ENCODE measurements around the gene TRNP1.
A peak's percentile ranks its signal among the peaks of the same experiment; 100 is the strongest.

TRNP1 gene

DNA sequence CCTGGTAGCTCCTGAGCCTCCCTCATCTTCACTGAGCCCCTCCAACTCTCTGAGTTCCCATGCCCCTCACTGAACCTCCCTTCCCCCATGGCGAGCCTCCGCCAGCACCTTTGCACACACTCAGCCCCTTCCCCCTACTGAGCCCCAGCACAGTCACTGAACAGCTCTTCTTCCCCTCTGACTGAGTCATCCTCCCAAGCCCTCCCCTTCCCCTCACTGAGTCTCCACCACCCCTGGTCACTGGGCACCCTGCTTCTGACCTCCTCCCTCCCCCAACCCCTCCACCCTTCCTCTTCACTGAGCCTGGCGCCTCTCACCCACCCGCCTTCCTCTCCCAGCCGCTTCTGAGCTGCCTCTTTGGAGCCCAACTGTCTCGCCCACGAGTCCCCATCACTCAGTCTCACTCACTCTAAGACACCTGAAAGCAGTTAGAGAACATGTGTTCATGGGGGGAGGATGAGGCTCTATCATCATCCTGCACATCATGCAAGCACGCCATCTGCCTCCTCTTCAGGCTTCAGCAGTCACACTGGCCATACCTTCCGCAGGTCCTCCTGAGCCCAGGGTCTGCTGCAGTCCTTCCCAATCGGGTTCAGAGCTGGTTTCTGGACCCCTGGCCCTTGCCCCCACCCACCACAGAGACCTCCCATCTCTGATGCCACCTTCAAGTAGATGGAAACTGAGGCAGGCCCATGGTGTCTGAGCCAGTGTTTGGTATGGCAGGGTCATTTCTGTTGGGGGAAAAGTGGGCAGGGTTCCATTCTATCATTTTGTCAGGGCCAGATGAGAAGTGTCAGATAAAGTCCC, 2.0 kb upstream of the TRNP1 start:
- Histone ChIP-seq H3K4me1 (ENCODE audit: control insufficient read depth, insufficient read depth, low read length, poor library complexity, severe bottlenecking) (peaks cover 10% of the 10 kb centered on the region), H3K9me3 (ENCODE audit: control insufficient read depth, low read length) (no peaks in the 10 kb centered on the region), H3K36me3 (ENCODE audit: control insufficient read depth, insufficient read depth, low read length) (no peaks in the 10 kb centered on the region), H3K27me3 (replicated peaks; ENCODE audit: control insufficient read depth, insufficient read depth, low read length, poor library complexity, severe bottlenecking) (peaks cover 18% of the 10 kb centered on the region), H3K27ac (ENCODE audit: insufficient read depth, low read length, poor library complexity, severe bottlenecking) (no peak overlapping the region), H3K4me3 (ENCODE audit: insufficient read depth, low read depth, low read length, poor library complexity, severe bottlenecking) (no peak overlapping the region)
- no peak for DNase-seq

DNA sequence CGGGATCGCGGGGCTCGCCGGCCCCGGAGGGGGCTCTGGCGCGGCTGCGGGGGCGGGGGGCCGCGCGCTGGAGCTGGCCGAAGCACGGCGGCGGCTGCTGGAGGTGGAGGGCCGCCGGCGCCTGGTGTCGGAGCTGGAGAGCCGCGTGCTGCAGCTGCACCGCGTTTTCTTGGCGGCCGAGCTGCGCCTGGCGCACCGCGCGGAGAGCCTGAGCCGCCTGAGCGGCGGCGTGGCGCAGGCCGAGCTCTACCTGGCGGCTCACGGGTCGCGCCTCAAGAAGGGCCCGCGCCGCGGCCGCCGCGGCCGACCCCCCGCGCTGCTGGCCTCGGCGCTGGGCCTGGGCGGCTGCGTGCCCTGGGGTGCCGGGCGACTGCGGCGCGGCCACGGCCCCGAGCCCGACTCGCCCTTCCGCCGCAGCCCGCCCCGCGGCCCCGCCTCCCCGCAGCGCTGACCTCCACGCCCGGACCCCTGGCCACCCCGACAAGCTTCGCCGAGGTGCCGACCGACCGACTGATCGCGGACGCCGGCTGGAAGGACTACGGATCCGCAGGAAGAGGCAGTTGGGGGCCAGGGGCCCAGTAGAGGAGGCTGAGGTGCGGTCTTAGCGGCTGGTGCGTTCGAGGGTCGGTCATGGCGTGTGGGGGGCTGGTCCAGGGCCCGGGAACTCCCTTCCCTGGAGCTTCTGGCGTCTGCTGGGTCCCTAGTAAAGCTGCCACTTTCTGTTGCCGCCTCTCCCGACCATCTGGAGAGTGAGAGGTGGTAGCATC, 711 bp downstream of the TRNP1 start:
- peak overlapping the region; percentile 57 for H3K4me3 ChIP-seq (ENCODE audit: insufficient read depth, low read depth, low read length, poor library complexity, severe bottlenecking)
- H3K9me3 ChIP-seq (ENCODE audit: control insufficient read depth, low read length), result no peaks in the 10 kb centered on the region
- H3K27me3 ChIP-seq (replicated peaks; ENCODE audit: control insufficient read depth, insufficient read depth, low read length, poor library complexity, severe bottlenecking), result peaks cover 23% of the 10 kb centered on the region
- no peaks in the 10 kb centered on the region for H3K36me3 ChIP-seq (ENCODE audit: control insufficient read depth, insufficient read depth, low read length)
- no peak for DNase-seq
- no peak overlapping the region for H3K27ac ChIP-seq (ENCODE audit: insufficient read depth, low read length, poor library complexity, severe bottlenecking)
- H3K4me1 ChIP-seq (ENCODE audit: control insufficient read depth, insufficient read depth, low read length, poor library complexity, severe bottlenecking), result peaks cover 15% of the 10 kb centered on the region

- H3K27ac ChIP-seq (ENCODE audit: insufficient read depth, low read length, poor library complexity, severe bottlenecking), result no peak overlapping the region
Observed at GRCh38 chr1:26994787-26995517, 1.5 kb downstream of the TRNP1 start.

DNA sequence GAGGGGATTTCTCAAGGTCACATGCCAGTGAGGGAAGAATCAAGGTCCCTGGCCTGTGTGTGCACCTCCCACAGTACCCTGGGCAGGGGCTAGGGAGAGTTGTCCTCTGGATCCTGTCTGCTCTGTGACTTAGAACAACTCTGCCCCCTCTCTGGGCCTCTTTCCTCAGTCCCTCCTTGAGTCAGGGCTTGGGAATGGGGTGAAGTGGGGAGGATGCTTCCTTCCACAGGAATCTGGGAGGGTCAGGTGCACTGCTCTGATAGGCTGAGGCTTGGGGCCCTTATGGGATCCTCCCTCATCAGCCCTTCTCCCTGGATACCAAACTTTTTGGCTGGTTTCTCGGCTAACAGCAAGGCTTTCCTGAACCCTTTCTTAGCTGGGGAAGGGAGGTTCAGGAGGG, 2.5 kb downstream of the TRNP1 start:
- H3K27me3 ChIP-seq (replicated peaks; ENCODE audit: control insufficient read depth, insufficient read depth, low read length, poor library complexity, severe bottlenecking), result peaks cover 23% of the 10 kb centered on the region
- no peak for DNase-seq
- no peak overlapping the region for H3K4me3 ChIP-seq (ENCODE audit: insufficient read depth, low read depth, low read length, poor library complexity, severe bottlenecking)
- H3K27ac ChIP-seq (ENCODE audit: insufficient read depth, low read length, poor library complexity, severe bottlenecking), result no peak overlapping the region
- H3K36me3 ChIP-seq (ENCODE audit: control insufficient read depth, insufficient read depth, low read length), result no peaks in the 10 kb centered on the region
- H3K9me3 ChIP-seq (ENCODE audit: control insufficient read depth, low read length), result no peaks in the 10 kb centered on the region
- H3K4me1 ChIP-seq (ENCODE audit: control insufficient read depth, insufficient read depth, low read length, poor library complexity, severe bottlenecking), result peaks cover 15% of the 10 kb centered on the region

More at GRCh38 chr1:26994787-26995517, 1.5 kb downstream of the TRNP1 start:
- Histone ChIP-seq H3K4me1 (ENCODE audit: control insufficient read depth, insufficient read depth, low read length, poor library complexity, severe bottlenecking) (peaks cover 15% of the 10 kb centered on the region), H3K9me3 (ENCODE audit: control insufficient read depth, low read length) (no peaks in the 10 kb centered on the region), H3K36me3 (ENCODE audit: control insufficient read depth, insufficient read depth, low read length) (no peaks in the 10 kb centered on the region), H3K27me3 (replicated peaks; ENCODE audit: control insufficient read depth, insufficient read depth, low read length, poor library complexity, severe bottlenecking) (peaks cover 23% of the 10 kb centered on the region), H3K4me3 (ENCODE audit: insufficient read depth, low read depth, low read length, poor library complexity, severe bottlenecking) (no peak overlapping the region)
- DNase-seq, result no peak

DNA sequence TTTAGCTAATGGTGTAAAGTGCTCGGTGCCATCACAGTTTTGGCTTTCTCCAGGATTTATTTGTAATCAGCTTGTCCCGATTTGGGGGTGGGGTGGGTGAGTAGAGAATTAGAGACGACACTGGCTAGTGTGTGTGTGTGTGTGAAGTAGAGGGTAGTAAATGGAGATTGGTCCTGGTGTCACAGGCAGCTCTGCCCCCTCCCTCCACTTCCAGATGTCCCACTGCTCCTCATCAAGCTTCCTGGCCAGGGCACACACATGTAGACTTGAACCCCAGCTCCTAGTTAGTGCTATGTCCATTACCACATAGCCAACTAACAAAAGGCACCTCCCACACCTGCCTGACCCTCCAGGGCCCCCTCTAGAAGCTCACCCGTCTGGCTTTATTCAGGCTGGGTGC, 3.2 kb downstream of the TRNP1 start:
- Histone ChIP-seq H3K9me3 (ENCODE audit: control insufficient read depth, low read length) (no peaks in the 10 kb centered on the region), H3K27me3 (replicated peaks; ENCODE audit: control insufficient read depth, insufficient read depth, low read length, poor library complexity, severe bottlenecking) (peaks cover 23% of the 10 kb centered on the region), H3K4me3 (ENCODE audit: insufficient read depth, low read depth, low read length, poor library complexity, severe bottlenecking) (no peak overlapping the region), H3K36me3 (ENCODE audit: control insufficient read depth, insufficient read depth, low read length) (no peaks in the 10 kb centered on the region), H3K4me1 (ENCODE audit: control insufficient read depth, insufficient read depth, low read length, poor library complexity, severe bottlenecking) (peaks cover 15% of the 10 kb centered on the region), H3K27ac (ENCODE audit: insufficient read depth, low read length, poor library complexity, severe bottlenecking) (no peak overlapping the region)
- no peak for DNase-seq

- Histone ChIP-seq H3K27ac (ENCODE audit: insufficient read depth, low read length, poor library complexity, severe bottlenecking) (no peak overlapping the region), H3K36me3 (ENCODE audit: control insufficient read depth, insufficient read depth, low read length) (no peaks in the 10 kb centered on the region), H3K27me3 (replicated peaks; ENCODE audit: control insufficient read depth, insufficient read depth, low read length, poor library complexity, severe bottlenecking) (peaks cover 23% of the 10 kb centered on the region), H3K4me3 (ENCODE audit: insufficient read depth, low read depth, low read length, poor library complexity, severe bottlenecking) (no peak overlapping the region), H3K4me1 (ENCODE audit: control insufficient read depth, insufficient read depth, low read length, poor library complexity, severe bottlenecking) (peaks cover 10% of the 10 kb centered on the region), H3K9me3 (ENCODE audit: control insufficient read depth, low read length) (no peaks in the 10 kb centered on the region)
- DNase-seq, result no peak
Observed at GRCh38 chr1:26998429-26999300, 5.2 kb downstream of the TRNP1 start.

DNA sequence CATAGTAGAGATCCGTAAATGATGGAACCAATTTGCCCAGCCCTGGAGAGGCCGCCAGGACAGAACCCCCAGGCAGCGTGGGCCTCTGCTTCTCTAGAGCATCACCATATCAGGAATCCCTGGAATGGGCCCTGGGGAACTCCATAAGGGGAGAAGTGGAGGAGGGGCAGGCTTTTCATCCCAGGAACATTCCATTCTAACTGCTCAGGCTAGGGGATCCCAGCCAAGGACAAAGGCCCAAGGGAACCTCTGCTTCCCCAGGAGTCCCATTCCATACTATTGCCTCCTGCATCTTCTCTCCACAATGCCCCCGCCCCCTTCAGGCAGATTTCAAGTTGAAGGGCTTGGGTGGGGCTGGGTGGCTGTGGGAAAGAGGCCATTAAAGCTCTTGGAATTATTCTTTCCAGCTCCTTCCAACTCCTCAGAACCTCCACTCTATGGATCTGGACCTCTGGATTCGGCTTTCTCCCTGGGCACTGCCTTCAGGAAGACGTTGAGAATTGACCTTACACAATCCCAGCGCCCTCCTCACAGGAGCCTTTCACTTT, 6.0 kb downstream of the TRNP1 start:
- Histone ChIP-seq H3K27me3 (replicated peaks; ENCODE audit: control insufficient read depth, insufficient read depth, low read length, poor library complexity, severe bottlenecking) (peaks cover 21% of the 10 kb centered on the region), H3K27ac (ENCODE audit: insufficient read depth, low read length, poor library complexity, severe bottlenecking) (no peak overlapping the region), H3K4me1 (ENCODE audit: control insufficient read depth, insufficient read depth, low read length, poor library complexity, severe bottlenecking) (peaks cover 9% of the 10 kb centered on the region), H3K9me3 (ENCODE audit: control insufficient read depth, low read length) (no peaks in the 10 kb centered on the region), H3K4me3 (ENCODE audit: insufficient read depth, low read depth, low read length, poor library complexity, severe bottlenecking) (no peak overlapping the region), H3K36me3 (ENCODE audit: control insufficient read depth, insufficient read depth, low read length) (no peaks in the 10 kb centered on the region)
- DNase-seq, result no peak

GRCh38 chr1:27000090-27000816, 6.8 kb downstream of the TRNP1 start:
- Histone ChIP-seq H3K27me3 (replicated peaks; ENCODE audit: control insufficient read depth, insufficient read depth, low read length, poor library complexity, severe bottlenecking) (peaks cover 13% of the 10 kb centered on the region), H3K4me1 (ENCODE audit: control insufficient read depth, insufficient read depth, low read length, poor library complexity, severe bottlenecking) (peaks cover 5% of the 10 kb centered on the region), H3K9me3 (ENCODE audit: control insufficient read depth, low read length) (no peaks in the 10 kb centered on the region), H3K27ac (ENCODE audit: insufficient read depth, low read length, poor library complexity, severe bottlenecking) (no peak overlapping the region), H3K4me3 (ENCODE audit: insufficient read depth, low read depth, low read length, poor library complexity, severe bottlenecking) (no peak overlapping the region), H3K36me3 (ENCODE audit: control insufficient read depth, insufficient read depth, low read length) (no peaks in the 10 kb centered on the region)
- no peak for DNase-seq
